ENCODE results near the gene UBE2E2.

The UBE2E2 gene

GRCh38 chr3:23640471-23641146 lies 437.5 kb downstream of the UBE2E2 start:
- FAIRE-seq = no peak

All from colon (tissue), 2 donors.